Cerebellar cortex (tissue), 1 donor: ENCODE results near the gene TMEM63C.

Experiments
- DNase-seq: peaks from one replicate; pipeline ENCODE4 v3.0.0-alpha.2; 2015; ENCODE audit warnings: low spot score

Gene TMEM63C

GRCh38 chr14:77181603-77182437 is at the start of gene TMEM63C:
Gene TMEM63C (plus strand): TSS chr14:77181798. CDS start chr14:77218814, 37,016 bp downstream.
- peak; percentile 93 for DNase-seq

- DNase-seq: peak; percentile 37
Observed at GRCh38 chr14:77131871-77132486, 49.6 kb upstream of the TMEM63C start.

DNA sequence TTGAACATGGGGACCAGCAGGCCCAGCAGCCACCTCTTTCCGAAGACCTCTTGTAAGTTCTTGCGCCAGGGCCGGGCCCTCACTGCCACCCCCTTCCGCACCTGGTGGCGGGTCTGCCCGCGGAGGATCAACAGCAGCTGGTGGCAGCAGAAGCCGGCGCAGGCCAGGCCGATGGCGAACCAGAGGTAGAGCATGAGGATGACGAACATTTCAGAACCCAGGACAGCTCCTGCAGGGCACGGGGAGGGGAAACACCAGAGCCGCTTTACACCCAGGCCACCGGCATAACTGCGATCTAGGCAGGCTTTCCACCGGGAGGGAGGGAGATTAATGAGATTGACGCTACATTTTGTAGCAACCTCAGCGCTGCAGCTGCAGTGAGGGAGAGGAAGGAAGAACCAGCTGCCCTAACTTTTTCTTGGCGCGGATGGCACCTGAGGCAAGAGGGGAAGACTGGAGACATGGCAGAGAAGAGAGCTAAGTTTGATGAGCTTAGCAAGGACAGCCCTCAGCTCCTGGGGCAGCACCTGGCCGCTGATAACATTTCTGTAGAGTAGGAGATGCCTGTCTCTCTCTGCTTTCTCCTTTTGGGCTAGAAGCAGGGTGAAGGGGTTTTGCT is 47.8 kb upstream of the TMEM63C start:
- no peak for DNase-seq

DNA sequence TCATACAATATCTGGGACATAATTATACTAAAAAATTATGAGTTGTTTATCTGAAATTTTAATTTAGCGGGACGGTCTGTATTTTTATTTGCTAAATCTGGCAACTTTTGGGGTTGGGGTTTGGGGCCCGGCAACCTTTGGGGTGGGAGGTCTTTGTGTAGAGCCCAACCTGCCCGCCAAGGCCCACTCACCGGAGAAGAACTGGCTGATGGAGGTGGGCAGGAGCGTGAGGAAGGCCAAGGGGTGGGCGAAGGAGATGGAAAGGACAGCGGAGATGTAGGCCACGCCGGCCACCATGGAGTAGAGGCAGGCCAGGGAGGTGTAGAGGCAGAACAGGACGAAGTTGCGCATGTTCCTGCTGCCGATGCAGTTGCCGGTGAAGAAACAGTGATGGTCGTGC is 42.6 kb upstream of the TMEM63C start:
- DNase-seq: no peak

GRCh38 chr14:77139540-77140358 is 41.8 kb upstream of the TMEM63C start:
- peak; percentile 51 for DNase-seq

GRCh38 chr14:77140359-77141213 is 41.0 kb upstream of the TMEM63C start:
- no peak for DNase-seq

- no peak for DNase-seq
Observed at GRCh38 chr14:77141214-77142004, 40.2 kb upstream of the TMEM63C start, which contains the start of gene ZDHHC22. Gene ZDHHC22 (minus strand): TSS chr14:77141791. CDS start chr14:77139738, 2,053 bp downstream.

- DNase-seq: peak; percentile 39
Observed at GRCh38 chr14:77142005-77142800, 39.4 kb upstream of the TMEM63C start.

DNA sequence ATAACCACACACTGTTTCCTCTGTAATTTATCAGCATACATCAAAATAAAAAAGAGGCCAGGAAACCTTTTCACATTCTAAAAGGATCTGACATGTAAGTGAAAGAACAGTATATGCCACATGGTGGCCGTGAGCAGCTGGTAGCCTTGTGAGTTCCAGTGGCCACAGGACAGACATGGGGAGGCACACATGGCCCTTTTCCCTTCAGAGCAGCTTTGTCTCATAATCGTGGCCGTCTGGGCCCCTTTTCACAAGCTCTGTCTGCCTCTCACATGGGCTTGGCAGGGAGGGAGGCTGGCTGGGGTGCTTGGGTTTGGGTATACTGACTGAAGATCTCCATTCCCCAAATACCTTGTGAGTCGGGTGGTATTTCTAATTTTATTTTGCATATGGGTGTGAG is 38.5 kb upstream of the TMEM63C start:
- DNase-seq: peak; percentile 70

DNA sequence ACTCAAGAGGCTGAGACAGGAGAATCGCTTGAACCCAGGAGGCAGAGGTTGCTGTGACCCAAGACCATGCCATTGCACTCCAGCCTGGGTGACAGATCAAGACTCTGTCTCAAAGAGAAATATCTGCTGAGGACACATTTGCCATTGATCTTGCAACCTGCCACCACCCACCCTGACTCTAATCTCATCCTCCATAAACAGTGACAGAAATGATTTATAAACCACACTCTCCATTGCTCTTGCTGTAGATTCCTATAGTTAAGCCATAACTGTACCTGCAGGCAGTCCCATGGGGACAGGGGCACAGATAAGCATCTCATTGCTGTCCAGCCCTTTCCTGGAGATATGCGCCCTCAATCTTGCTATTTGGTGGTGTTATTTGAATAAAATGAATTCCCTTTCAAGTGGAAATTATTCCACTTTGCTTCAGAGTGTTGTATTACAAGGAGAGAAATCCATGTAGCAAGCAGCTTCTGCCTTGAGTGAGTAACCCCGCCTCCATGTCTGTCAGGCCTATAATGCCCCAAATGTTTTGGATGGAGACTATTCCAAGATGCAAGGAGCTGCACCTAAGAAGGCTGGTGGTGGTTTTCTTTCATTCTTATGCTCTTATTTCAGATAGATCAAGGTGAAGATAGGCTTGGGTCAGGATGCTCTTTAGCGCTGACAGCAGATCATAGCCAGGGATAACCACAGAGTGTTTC is 37.0 kb upstream of the TMEM63C start:
- peak; percentile 47 for DNase-seq

GRCh38 chr14:77145975-77146740 is 35.4 kb upstream of the TMEM63C start:
- DNase-seq: peak; percentile 48

GRCh38 chr14:77148510-77149231 is 32.9 kb upstream of the TMEM63C start:
- peak; percentile 90 for DNase-seq

DNA sequence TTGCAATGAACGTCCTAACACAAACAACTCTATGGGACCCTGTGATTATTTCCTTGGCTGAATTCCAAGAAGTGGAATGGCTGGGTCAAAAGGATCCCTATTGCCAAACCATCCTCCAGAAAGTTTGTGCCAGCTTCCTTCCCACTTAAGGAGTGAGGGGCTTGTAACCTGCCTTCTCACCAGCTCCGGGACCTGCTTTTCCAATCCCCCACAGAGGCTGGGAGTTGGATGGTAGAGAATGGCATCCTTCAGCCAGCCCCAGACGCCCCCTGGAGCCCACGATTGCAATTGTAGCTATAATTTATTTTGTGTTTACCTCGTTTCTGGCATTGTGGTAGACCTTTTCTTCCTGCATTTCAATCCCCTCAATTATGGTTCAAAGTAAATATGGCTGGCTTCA is 30.4 kb upstream of the TMEM63C start:
- peak; percentile 68 for DNase-seq

GRCh38 chr14:77151918-77152588 is 29.5 kb upstream of the TMEM63C start:
- DNase-seq: peak; percentile 79

- DNase-seq: no peak
Observed at GRCh38 chr14:77153802-77154201, 27.8 kb upstream of the TMEM63C start.

GRCh38 chr14:77154421-77154820 is 27.2 kb upstream of the TMEM63C start:
- DNase-seq: no peak

GRCh38 chr14:77155083-77155482 is 26.5 kb upstream of the TMEM63C start:
- no peak for DNase-seq
